NCI-H2196 (cell line): Measurements from ENCODE around the gene NOC4L.
A peak's percentile ranks its signal among the peaks of the same experiment; 100 is the strongest.

Experiments used
- DNase-seq: peaks from one replicate; lab custom pipeline; 2025; ENCODE audit not compliant: unreplicated experiment; lab: John Stamatoyannopoulos, UW

Gene NOC4L

GRCh38 chr12:132168311-132169031, 24.2 kb downstream of the NOC4L start:
- DNase-seq, result no peak

- peak; percentile 62 for DNase-seq
Observed at GRCh38 chr12:132169376-132169775, 25.1 kb downstream of the NOC4L start.

GRCh38 chr12:132170094-132170636, 25.9 kb downstream of the NOC4L start:
- DNase-seq, result peak; percentile 77

- DNase-seq, result no peak
Observed at GRCh38 chr12:132170637-132171292, 26.5 kb downstream of the NOC4L start.

- DNase-seq, result no peak
Observed at GRCh38 chr12:132171293-132171967, 27.2 kb downstream of the NOC4L start.

- DNase-seq, result no peak
Observed at GRCh38 chr12:132171968-132172521, 27.8 kb downstream of the NOC4L start.

- no peak for DNase-seq
Observed at GRCh38 chr12:132172619-132173018, 28.4 kb downstream of the NOC4L start.

- no peak for DNase-seq
Observed at GRCh38 chr12:132173135-132174014, 29.1 kb downstream of the NOC4L start.

- DNase-seq, result no peak
Observed at GRCh38 chr12:132174015-132174838, 30.0 kb downstream of the NOC4L start.

- DNase-seq, result no peak
Observed at GRCh38 chr12:132174839-132175490, 30.7 kb downstream of the NOC4L start.

- no peak for DNase-seq
Observed at GRCh38 chr12:132175496-132176384, 31.5 kb downstream of the NOC4L start.

GRCh38 chr12:132176385-132176919, 32.2 kb downstream of the NOC4L start:
- no peak for DNase-seq

GRCh38 chr12:132176920-132177551, 32.8 kb downstream of the NOC4L start:
- DNase-seq, result no peak

GRCh38 chr12:132178316-132178715, 34.1 kb downstream of the NOC4L start:
- no peak for DNase-seq

- peak; percentile 79 for DNase-seq
Observed at GRCh38 chr12:132178801-132179401, 34.6 kb downstream of the NOC4L start.

GRCh38 chr12:132179431-132180362, 35.4 kb downstream of the NOC4L start:
- DNase-seq, result no peak
